Measurements from ENCODE around the gene AMMECR1. TPM values are rescaled to one million over a fixed set of nuclear protein-coding genes. Genes with fewer than 3 reads are reported as not detected.

AMMECR1 gene
- total RNA-seq, 2 donors from 2014 or later: 2.4 to 2.5 TPM

DNA sequence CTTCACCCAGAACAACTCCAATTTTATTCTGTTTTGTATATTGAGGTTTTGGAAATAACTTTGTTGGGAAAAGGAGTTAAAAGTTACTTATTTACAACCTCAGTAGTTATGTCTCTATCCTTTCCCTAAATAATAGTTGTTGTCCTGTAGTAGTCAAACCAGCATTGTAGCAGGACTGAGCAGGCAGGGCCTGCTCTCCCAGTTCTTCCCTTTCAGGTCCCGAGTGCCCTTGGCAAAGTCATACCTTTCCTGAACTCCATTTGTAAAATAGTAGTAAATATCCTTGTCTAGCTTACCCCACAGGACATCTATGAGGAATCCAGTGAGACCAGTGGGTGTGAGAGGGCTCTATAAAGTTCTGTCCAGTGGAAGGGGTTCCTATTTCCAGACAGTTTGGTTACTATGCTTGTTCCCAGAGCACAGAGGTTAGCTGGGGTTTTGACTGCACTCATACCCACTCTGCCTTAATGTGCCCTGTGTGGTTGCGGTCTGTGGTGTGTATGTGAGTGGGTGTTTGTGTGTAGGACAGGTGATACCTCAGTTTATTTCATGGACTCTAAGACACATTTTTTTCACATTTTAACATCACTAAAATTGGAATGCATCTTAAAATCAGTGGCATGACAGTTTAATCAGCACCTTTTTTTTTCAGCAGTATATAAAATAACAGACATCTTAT is 136.3 kb downstream of the AMMECR1 start:
- intact Hi-C loops (cut with DNase I): no loop called here
- DNase-seq: no peak
- ATAC-seq: no peak

DNA sequence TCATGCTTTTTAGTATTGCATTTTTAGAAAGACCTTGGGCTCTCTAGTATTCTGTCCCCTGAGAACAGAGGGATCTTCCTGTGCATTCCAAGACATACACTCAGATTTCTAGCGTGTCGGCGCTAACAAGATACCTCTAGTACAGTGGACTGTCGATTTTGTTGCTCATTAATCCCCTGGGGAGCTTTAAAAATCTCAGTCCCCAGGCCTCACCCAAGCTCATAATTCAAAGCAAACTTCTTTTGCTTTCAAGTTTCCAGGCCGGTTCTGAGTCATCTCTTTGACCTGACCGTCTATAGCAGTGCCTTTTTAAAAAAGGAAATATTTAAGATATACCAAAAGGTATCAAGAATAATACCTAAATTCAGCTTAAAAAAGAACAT is 137.0 kb downstream of the AMMECR1 start:
- intact Hi-C loops (cut with DNase I): no loop called here
- no peak for DNase-seq
- peak in 1 of 2 donors; percentile 58 for ATAC-seq

- DNase-seq (no peak), ATAC-seq (peak in 1 of 2 donors; percentile 94)
- intact Hi-C loops (cut with DNase I): no loop called here
Observed at GRCh38 chrX:110180176-110180927, 137.5 kb downstream of the AMMECR1 start.

DNA sequence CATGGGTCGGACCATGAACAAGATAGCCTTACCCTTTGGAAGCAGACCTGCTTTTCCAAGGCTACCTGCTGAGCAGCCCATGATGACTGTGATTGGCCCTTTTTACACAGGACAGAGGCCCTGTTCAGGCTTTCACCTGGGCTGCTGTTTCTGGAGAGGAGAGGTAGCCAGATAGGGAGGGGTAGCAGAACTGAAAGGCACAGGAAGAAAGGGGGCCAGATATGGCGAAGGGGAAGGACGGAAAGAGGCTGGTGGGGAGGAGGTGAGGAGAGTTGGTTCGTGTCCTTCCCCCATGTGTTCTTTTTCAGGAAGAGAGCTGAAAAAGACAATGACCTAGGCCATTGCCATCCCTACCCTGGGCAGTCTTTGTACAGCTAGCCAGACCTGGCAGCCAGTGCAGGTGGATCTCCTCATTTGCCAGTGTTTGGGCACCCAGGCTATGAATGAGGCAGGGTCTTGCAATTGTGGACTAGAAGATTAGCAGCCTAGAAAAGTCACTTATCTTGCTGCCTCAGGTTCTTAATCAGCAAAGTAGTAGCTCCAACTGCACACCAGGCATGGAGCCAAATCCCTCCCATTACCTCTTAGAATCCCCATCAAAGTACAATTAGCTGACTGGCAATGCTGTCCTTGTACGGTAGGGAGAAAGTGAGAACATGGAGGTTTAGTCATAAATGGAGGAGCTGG is 139.6 kb downstream of the AMMECR1 start:
- intact Hi-C loops (cut with DNase I): no loop called here
- DNase-seq (no peak), ATAC-seq (no peak)

DNA sequence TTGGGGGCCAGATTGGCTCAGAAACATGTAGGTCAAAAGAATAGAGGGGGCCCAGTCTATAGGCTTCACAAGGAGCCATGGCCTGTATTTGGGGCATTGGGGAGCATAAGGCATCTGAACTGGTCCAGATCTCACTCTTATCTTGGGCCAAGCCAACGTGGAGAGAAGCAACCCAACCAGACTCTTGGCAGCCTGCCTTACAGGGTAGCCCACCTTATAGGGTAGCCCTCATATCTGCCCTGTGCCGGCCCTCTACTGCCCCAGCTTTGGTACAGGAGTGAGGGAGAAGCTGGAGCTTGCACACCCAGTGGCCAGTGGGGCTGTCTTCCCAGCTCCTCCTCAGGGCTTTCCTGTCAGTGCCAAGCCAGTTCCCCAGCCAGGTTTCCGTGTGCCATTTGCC is 142.2 kb downstream of the AMMECR1 start:
- DNase-seq: no peak
- intact Hi-C loops (cut with DNase I): no loop called here
- peak in 1 of 2 donors; percentile 13 for ATAC-seq

- ATAC-seq: peak in 1 of 2 donors; percentile 28
- intact Hi-C loops (cut with DNase I): no loop called here
- DNase-seq: no peak
Observed at GRCh38 chrX:110175146-110175545, 142.7 kb downstream of the AMMECR1 start.

DNA sequence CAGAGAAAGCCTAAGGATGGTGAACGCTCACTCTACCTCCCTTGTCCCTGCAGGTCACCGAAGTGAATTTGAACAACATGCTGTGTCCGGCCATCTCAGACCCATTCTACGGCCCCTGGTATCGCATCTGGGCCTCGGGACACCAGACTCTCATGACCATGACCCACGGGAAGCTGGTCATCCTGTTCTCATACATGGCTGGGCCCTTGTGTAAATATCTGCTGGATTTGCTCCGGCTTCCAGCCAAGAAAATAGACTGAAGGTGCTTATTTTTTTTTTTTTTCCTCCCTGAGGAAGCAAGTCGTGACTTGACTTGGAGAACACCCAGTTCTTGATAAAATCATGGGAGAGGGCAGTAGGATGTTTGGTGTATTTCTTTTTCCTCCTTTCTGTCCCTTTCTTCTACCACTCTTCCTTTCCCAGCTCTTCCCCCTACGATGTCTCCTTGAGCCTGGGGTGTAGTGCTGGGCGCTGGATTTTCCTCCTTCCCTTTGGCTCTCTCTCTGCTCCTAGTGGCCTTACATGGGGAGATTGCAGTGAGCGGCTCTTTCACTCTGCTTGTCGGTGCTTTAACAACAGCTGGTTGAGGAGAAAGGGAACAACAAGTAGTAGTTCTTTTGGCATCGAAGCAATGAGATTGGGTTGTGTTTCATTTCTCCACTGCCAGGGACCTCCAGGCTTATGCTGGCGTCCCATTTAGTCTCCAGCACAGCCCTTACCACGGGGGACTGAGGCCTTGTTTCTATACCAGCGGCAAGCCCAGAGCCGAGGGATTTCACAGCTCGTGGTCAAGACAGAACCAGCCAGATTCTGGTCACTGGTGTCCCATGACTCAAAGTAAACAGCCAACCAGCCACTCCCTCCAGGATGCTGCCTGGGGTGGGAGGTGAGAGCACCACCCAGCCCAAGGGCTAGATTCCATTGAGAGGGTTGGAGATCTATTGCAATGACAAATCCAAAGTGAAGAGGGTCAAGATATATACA is 144.4 kb downstream of the AMMECR1 start:
- intact Hi-C loops (cut with DNase I): no loop called here
- no peak for DNase-seq
- ATAC-seq: peak in 1 of 2 donors; percentile 45

DNA sequence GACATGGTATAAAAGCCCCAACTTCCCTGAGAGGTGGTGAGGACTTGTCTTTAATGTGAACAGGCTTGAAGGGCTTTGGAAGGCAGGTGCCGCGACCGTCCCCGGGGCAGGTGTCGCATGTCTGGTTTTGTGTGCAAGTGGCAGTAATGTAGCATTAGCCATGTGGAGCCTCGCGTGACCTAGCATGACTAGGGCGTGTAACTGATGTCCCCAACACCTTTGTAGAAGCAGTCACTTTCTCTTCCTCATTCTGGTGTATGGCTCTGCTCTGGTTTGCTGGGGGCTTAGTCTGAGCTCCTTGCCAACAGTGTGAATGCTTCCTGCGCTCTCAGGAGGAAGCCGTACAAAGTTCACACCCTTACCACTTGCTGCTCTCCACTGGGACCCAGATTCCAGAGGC is 145.7 kb downstream of the AMMECR1 start:
- DNase-seq (no peak), ATAC-seq (no peak)
- intact Hi-C loops (cut with DNase I): no loop called here

GRCh38 chrX:110171442-110171841 is 146.4 kb downstream of the AMMECR1 start:
- intact Hi-C loops (cut with DNase I): no loop called here

GRCh38 chrX:110170029-110170428 is 147.9 kb downstream of the AMMECR1 start:
- DNase-seq (no peak), ATAC-seq (no peak)
- intact Hi-C loops (cut with DNase I): no loop called here

More at GRCh38 chrX:110171442-110171841, 146.4 kb downstream of the AMMECR1 start:
- DNase-seq (no peak), ATAC-seq (no peak)

DNA sequence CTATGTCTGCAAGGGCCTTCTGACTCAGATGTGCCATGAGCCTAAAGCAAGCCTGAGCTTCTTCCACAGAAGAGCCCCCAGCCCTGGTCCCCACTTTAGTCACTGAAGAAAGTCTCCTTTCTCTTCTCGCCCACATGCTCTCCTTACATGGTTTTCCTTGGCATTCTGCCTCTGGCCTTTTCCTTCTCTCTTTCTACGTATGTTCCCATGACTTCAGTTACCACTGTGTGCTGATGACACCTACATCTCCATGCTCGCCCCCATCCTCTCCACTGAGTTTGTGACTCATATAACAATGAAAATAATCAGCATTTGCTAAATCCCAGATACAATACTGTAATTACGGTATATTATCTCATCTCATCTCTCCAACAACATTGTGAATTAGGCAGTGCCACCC is 149.3 kb downstream of the AMMECR1 start:
- DNase-seq (no peak), ATAC-seq (no peak)
- intact Hi-C loops (cut with DNase I): loop anchor here in 1 of 2 donors (10.0 kb wide), 1 partner anchor 156 kb away; no protein-coding TSS in a partner anchor

GRCh38 chrX:110167952-110168451 is 149.9 kb downstream of the AMMECR1 start:
- intact Hi-C loops (cut with DNase I): loop anchor here in 1 of 2 donors (10.0 kb wide), 1 partner anchor 157 kb away; no protein-coding TSS in a partner anchor
- ATAC-seq: peak in 1 of 2 donors; percentile 21
- no peak for DNase-seq

DNA sequence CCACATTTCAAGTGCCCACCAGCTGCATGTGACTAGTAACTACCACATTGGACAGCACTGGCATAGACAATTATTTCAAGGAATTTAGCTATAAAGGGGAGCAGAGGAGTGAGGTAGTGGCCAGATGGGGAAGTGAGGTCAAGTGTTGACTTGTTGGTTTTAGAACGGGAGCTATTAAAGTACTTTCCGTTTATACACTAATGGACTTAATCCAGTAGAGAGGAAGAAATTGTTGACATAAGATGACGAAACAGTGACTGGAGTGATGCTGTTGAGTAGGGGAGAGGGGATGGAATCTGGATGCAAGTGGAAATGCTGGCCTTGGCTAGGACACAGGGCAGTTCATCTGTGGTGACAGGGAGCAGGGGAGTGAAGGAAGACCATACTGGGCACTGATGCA is 154.4 kb downstream of the AMMECR1 start:
- intact Hi-C loops (cut with DNase I): loop anchor here in 1 of 2 donors (10.0 kb wide), 1 partner anchor 161 kb away; no protein-coding TSS in a partner anchor
- DNase-seq (no peak), ATAC-seq (no peak)

- ATAC-seq: no peak
- intact Hi-C loops (cut with DNase I): loop anchor here in 1 of 2 donors (10.0 kb wide), 1 partner anchor 162 kb away; no protein-coding TSS in a partner anchor
- DNase-seq: no peak
Observed at GRCh38 chrX:110162867-110163266, 155.0 kb downstream of the AMMECR1 start.

DNA sequence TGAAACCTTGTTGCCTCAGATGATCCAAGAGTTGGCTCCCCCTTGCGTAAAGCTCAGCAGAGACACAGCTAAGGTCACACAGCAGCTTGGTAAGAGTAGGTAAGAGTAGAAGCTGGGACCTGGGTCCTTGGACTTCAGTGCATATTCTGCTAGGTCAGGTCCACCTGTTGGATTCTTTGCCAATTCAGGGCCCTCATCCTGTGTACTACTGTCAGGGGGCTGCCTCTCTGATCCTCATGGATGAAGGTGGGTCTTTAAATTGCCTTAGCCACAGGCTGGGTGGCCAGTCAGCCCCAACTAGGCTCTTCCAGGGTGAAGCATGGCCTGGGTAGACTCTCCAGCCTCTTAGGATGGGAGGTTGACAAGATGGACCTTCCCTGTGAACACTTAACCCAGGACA is 155.8 kb downstream of the AMMECR1 start:
- ATAC-seq: no peak
- intact Hi-C loops (cut with DNase I): loop anchor here in 1 of 2 donors (10.0 kb wide), 1 partner anchor 163 kb away; no protein-coding TSS in a partner anchor
- DNase-seq: no peak

DNA sequence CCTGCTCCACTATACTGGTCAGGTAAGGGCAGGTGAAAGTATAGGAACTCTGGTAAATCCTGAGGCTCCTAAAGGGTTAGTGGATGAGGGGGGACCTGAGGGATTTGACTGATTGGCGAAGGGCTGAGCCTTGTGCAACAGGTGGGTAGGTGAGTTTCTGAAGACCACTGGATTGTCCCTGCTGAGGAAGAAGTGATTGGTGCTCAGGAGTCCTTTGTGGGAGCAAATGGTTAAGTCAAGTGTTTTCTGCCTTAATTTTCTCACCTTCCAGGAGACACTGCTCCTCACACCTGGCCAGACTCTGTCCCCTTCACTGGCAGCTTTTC is 156.6 kb downstream of the AMMECR1 start:
- no peak for DNase-seq
- no peak for ATAC-seq
- intact Hi-C loops (cut with DNase I): loop anchor here in 1 of 2 donors (10.0 kb wide), 1 partner anchor 163 kb away; no protein-coding TSS in a partner anchor

- DNase-seq (no peak), ATAC-seq (no peak)
- intact Hi-C loops (cut with DNase I): loop anchor here (1.0 to 10.0 kb wide), 3 partner anchors 165 to 252 kb away; no protein-coding TSS in a partner anchor
Observed at GRCh38 chrX:110159865-110160264, 158.0 kb downstream of the AMMECR1 start.

DNA sequence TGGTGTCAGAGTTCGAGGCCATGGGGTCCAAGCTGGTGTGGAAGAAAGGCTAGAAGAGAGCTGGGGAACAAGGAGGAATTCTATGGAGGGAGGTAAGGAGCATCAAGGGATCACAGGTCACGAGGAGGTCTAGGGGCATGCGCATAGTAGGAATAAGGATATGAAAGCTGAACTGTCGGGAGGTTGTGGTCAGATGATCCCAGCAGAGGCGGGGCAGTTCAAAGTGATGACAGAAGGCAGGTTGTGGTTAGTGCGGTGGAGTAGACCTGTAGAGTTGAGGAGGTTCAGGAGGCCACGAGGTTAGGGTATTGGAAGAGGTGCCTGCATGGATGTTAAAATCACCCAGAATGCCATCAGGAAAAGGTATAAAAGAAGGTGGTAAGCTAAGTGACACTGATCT is 158.7 kb downstream of the AMMECR1 start:
- no peak for DNase-seq
- intact Hi-C loops (cut with DNase I): loop anchor here in 1 of 2 donors (5.0 kb wide), 1 partner anchor 253 kb away; no protein-coding TSS in a partner anchor
- ATAC-seq: no peak
